ENCODE measurements around the gene LIME1. TPM values are rescaled to one million over a fixed set of nuclear protein-coding genes. Genes with fewer than 3 reads are reported as not detected.

The LIME1 gene
- total and polyA plus RNA-seq, 9 of the 15 experiments (the other 6 are each of a cell fraction or from before 2014, with no cell fraction given): 0.11 to 17.1 (median 2.8) TPM; not detected in 2

DNA sequence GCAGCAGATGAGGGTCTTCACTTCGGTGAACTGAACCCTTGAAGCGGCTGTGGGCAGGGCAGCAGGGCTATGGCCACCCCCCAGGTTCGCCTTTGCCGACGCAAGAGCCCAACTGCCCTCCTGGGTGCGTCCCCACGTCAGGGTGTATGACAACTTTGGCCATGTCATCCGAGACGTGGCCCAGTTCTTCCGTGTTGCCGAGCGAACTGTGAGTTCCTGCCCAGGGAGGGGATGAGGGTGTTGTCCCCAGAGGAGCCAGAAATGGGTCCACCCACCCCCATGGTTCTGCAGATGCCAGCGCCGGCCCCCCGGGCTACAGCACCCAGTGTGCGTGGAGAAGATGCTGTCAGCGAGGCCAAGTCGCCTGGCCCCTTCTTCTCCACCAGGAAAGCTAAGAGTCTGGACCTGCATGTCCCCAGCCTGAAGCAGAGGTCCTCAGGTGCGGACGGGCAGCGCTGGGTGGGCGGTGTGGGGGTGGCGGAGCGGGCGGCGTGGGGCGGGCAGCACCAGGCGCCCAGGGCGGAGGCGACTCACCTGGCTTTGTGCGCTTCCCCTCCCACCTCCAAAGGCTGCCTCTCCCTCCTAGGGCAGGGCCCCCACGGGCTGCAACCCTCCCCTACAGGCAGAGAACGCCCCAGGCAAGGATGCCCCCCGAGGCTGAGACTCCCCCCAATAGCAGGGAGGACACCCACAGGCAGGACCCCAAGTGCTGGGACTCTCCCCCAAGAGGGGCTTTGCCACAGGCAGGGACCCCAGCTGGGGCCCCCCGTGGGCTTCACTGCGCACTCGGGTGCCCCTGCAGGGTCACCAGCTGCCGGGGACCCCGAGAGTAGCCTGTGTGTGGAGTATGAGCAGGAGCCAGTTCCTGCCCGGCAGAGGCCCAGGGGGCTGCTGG lies 46.2 kb upstream of the LIME1 start (continued):
- TF ChIP-seq, protein P1, sequence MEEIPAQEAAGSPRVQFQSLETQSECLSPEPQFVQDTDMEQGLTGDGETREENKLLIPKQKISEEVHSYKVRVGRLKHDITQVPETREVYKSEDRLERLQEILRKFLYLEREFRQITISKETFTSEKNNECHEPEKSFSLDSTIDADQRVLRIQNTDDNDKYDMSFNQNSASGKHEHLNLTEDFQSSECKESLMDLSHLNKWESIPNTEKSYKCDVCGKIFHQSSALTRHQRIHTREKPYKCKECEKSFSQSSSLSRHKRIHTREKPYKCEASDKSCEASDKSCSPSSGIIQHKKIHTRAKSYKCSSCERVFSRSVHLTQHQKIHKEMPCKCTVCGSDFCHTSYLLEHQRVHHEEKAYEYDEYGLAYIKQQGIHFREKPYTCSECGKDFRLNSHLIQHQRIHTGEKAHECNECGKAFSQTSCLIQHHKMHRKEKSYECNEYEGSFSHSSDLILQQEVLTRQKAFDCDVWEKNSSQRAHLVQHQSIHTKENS (CRISPR knock-in tag; IDR thresholded peaks at IDR 0.05): no peak
- peak; percentile 41 for TF ChIP-seq HMGN3 (IDR thresholded peaks at IDR 0.05; ENCODE audit: borderline replicate concordance, extremely low read depth, insufficient read length, low read depth, low read length)
- TF ChIP-seq, protein P2, sequence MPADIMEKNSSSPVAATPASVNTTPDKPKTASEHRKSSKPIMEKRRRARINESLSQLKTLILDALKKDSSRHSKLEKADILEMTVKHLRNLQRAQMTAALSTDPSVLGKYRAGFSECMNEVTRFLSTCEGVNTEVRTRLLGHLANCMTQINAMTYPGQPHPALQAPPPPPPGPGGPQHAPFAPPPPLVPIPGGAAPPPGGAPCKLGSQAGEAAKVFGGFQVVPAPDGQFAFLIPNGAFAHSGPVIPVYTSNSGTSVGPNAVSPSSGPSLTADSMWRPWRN (IDR thresholded peaks at IDR 0.05; ENCODE audit: low read depth): no peak
- TF ChIP-seq BRCA1 (IDR thresholded peaks at IDR 0.05): no peak
- TF ChIP-seq BRCA1 (CRISPR knock-in tag; IDR thresholded peaks at IDR 0.05): no peak
- TF ChIP-seq PCBP1 (IDR thresholded peaks at IDR 0.05; ENCODE audit: low read depth, low read length, poor library complexity, severe bottlenecking): peak; percentile 7
- TF ChIP-seq, protein P3, sequence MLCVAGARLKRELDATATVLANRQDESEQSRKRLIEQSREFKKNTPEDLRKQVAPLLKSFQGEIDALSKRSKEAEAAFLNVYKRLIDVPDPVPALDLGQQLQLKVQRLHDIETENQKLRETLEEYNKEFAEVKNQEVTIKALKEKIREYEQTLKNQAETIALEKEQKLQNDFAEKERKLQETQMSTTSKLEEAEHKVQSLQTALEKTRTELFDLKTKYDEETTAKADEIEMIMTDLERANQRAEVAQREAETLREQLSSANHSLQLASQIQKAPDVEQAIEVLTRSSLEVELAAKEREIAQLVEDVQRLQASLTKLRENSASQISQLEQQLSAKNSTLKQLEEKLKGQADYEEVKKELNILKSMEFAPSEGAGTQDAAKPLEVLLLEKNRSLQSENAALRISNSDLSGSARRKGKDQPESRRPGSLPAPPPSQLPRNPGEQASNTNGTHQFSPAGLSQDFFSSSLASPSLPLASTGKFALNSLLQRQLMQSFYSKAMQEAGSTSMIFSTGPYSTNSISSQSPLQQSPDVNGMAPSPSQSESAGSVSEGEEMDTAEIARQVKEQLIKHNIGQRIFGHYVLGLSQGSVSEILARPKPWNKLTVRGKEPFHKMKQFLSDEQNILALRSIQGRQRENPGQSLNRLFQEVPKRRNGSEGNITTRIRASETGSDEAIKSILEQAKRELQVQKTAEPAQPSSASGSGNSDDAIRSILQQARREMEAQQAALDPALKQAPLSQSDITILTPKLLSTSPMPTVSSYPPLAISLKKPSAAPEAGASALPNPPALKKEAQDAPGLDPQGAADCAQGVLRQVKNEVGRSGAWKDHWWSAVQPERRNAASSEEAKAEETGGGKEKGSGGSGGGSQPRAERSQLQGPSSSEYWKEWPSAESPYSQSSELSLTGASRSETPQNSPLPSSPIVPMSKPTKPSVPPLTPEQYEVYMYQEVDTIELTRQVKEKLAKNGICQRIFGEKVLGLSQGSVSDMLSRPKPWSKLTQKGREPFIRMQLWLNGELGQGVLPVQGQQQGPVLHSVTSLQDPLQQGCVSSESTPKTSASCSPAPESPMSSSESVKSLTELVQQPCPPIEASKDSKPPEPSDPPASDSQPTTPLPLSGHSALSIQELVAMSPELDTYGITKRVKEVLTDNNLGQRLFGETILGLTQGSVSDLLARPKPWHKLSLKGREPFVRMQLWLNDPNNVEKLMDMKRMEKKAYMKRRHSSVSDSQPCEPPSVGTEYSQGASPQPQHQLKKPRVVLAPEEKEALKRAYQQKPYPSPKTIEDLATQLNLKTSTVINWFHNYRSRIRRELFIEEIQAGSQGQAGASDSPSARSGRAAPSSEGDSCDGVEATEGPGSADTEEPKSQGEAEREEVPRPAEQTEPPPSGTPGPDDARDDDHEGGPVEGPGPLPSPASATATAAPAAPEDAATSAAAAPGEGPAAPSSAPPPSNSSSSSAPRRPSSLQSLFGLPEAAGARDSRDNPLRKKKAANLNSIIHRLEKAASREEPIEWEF (CRISPR knock-in tag; IDR thresholded peaks at IDR 0.05): no peak
- no peak for TF ChIP-seq ZNF217 (CRISPR knock-in tag; IDR thresholded peaks at IDR 0.05)
- TF ChIP-seq MTF1 (CRISPR knock-in tag; IDR thresholded peaks at IDR 0.05; ENCODE audit: borderline replicate concordance): no peak
- TF ChIP-seq, protein P4, sequence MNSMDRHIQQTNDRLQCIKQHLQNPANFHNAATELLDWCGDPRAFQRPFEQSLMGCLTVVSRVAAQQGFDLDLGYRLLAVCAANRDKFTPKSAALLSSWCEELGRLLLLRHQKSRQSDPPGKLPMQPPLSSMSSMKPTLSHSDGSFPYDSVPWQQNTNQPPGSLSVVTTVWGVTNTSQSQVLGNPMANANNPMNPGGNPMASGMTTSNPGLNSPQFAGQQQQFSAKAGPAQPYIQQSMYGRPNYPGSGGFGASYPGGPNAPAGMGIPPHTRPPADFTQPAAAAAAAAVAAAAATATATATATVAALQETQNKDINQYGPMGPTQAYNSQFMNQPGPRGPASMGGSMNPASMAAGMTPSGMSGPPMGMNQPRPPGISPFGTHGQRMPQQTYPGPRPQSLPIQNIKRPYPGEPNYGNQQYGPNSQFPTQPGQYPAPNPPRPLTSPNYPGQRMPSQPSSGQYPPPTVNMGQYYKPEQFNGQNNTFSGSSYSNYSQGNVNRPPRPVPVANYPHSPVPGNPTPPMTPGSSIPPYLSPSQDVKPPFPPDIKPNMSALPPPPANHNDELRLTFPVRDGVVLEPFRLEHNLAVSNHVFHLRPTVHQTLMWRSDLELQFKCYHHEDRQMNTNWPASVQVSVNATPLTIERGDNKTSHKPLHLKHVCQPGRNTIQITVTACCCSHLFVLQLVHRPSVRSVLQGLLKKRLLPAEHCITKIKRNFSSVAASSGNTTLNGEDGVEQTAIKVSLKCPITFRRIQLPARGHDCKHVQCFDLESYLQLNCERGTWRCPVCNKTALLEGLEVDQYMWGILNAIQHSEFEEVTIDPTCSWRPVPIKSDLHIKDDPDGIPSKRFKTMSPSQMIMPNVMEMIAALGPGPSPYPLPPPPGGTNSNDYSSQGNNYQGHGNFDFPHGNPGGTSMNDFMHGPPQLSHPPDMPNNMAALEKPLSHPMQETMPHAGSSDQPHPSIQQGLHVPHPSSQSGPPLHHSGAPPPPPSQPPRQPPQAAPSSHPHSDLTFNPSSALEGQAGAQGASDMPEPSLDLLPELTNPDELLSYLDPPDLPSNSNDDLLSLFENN (IDR thresholded peaks at IDR 0.05; ENCODE audit: low read depth in 2 of 2, low read length in 2 of 2): no peak
- TF ChIP-seq, protein P5, sequence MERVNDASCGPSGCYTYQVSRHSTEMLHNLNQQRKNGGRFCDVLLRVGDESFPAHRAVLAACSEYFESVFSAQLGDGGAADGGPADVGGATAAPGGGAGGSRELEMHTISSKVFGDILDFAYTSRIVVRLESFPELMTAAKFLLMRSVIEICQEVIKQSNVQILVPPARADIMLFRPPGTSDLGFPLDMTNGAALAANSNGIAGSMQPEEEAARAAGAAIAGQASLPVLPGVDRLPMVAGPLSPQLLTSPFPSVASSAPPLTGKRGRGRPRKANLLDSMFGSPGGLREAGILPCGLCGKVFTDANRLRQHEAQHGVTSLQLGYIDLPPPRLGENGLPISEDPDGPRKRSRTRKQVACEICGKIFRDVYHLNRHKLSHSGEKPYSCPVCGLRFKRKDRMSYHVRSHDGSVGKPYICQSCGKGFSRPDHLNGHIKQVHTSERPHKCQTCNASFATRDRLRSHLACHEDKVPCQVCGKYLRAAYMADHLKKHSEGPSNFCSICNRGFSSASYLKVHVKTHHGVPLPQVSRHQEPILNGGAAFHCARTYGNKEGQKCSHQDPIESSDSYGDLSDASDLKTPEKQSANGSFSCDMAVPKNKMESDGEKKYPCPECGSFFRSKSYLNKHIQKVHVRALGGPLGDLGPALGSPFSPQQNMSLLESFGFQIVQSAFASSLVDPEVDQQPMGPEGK (CRISPR knock-in tag; IDR thresholded peaks at IDR 0.05; ENCODE audit: borderline replicate concordance): no peak
